GM23248 (cell line): ENCODE results near the gene CMC2.

Experiments
- EZH2 ChIP-seq: fragments of 200-600 bp; sonication (generic); IDR thresholded peaks from 2 replicates; pipeline ENCODE4 v1.6.1; 2018; ENCODE audit warnings: antibody characterized with exemption, mild to moderate bottlenecking; ENCODE audit not compliant: insufficient read depth, poor library complexity, severe bottlenecking
- EZH2phosphoT487 ChIP-seq: fragments of 200-600 bp; sonication (generic); IDR thresholded peaks from 2 replicates; pipeline ENCODE4 v1.6.1; 2018; ENCODE audit warnings: antibody characterized with exemption, moderate library complexity, mild to moderate bottlenecking, low read depth; ENCODE audit not compliant: insufficient read depth

DNA sequence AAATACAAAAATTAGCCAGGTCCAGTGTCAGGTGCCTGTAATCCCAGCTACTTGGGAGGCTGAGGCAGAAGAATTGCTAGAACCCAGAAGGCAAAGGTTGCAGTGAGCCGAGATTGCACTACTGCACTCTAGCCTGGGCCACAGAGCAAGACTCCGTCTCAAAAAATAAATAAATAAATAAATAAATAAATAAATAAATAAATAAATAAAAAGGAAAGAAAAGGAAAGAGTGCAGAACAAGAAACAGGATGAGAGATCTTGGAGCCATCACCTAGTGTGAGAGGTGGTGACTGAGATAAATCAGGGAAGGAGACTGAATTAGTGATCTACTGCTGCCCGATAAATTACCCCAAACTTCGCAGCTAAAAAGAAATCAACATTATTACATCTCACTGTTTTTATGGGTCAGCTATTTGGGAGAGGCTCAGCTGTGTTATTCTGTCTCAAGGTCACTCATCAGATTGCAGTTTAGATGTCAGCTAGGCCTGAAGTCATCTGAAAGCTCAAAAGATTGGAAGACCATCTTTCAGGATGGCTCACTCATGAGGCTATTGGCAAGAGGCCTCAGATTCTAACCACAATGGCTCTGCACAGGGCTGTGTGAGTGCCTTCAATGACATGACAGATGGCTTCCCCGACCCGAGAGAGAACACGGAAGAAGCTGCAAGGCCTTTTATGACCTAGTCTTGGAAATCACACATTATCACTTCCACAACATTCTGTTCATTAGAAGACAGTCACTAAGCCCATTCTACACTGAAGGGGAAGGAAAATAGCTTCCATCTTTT, 66.4 kb downstream of the CMC2 start:
- TF ChIP-seq EZH2 (no peak), EZH2phosphoT487 (no peak)
